ENCODE data around the gene ETS2.
A peak's percentile ranks its signal among the peaks of the same experiment; 100 is the strongest.

Gene ETS2

DNA sequence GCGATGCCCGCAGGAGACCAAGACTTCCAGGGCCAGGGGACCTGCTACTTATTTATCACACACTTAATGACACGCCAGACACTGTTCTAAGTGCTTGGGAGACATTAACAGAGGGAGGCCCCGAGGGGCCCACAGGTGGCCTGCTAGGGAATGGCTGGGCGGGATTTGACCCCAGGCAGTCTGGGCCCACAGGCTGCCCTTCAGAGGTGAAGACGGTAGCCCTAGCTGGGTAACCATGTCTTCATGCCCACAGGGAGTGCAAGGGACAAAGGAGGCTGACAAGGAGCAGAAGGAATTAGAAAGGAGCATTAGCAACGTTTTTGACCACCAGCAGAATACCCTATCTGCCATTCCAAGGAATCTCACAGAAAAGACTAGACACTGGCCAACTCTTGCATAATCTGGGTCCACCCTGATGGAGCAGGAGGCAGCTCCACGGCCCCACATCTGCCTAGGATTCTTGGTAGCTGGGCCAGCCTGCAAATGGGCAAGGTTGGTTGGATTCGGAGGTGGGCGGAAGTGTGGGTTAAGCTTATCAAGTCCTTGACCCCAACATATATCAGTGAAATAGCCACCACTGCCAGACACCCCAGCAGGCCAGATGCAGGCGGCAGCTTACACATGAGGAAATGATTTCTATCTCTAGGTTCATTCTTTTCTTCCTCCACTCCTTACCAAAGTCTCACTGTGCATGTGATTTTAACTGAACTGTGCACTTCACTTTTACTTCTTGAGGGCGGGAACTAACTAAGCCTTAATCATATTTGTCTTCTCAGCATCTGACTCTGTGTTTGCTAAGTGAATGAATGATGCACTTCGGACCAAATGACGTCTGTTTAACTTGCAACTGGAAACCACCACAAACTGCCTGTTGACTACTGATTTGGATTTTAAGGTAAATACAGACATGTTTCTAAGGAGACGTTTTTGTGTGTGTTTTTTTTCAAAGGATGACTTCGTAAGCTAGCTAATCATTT is 3.4 kb upstream of the ETS2 start:
- no peak for DNase-seq

DNA sequence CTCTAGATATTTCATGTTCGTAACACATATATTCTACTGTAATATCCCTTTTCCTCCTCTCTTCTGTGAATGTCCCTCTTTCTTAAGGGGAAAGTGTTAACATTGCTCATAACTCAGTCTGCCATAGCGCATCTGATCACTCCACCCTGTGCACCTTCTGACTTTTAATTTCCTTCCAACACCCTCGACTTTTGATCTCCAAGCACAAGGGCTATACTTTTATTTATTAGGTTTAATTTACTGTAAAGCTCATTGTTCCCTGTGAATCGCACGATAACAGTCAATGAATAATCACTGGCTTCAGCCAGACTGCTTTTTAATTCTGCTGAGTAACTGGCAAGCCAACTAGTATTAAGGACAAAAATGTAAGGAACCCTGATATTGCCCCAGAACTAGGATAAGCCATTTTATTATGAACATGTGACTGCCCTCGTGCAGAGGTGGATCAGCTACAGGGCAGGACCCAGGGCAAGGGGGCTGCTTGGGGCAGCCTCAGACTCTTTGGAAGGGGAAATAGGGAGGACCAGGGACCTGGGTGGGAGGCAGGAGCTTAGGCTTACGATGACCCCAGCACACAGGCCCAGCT is 2.6 kb upstream of the ETS2 start:
- DNase-seq, result no peak

GRCh38 chr21:38804030-38804788 is 1.5 kb upstream of the ETS2 start:
- no peak for DNase-seq

- DNase-seq, result peak; percentile 82
Observed at GRCh38 chr21:38804789-38805327, 871 bp upstream of the ETS2 start.

DNA sequence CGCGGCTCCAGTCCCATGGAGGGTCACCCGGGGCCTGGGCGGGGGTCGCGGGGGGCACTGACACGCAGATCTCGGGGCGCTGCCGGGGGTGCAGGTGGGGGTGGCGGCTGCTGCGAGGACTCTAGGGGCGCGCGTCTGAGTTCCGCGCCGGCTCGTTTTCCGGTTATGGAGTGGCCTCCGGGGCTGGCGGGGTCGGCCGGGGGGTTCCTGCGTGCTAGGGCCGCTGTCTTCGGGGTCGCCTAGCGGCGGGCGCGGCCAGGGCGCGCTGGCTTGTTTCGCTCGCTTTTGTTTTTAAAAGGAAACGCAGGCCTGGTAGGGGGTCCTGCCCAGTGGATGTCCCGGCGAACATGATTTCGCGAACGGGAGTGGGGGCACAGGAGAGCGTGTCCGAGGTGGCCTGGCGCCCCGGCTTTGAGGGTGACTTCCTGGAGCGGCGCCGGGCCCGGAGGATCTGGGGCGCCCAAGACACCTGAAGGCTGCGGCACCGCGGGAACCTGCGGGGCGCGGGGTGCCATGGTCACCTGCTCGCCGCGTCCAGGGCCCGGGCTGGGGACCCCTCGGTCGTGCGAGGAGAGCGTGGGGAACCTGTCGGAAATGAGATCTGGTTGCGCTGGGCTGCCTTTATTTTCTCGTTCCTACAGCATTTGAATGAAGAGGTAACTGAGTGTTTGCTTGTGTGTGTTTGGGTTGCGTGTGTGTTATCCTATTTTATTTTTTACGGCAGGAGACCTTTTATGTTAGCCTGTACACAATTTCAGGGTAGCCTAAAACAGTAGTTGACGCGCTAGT is 618 bp downstream of the ETS2 start:
- DNase-seq, result no peak

DNA sequence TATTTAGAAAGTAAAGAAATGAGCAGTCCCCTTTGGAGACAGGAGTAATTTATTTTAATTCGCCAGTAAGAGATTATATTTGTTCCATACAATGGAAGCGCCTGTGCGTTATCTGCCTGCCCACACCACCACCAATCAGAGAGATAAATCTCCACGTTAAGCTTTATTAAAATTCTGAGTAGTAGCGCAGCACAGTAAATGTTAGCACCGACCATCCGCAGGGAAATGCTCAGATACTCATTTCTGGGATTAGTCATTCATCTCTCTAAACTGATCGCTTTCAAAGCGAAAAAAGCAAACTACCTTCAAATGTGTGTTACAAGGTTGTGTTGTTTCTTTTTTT is 1.2 kb downstream of the ETS2 start:
- DNase-seq, result no peak

- DNase-seq, result no peak
Observed at GRCh38 chr21:38807441-38807871, 1.7 kb downstream of the ETS2 start.

GRCh38 chr21:38807986-38808385 is 2.3 kb downstream of the ETS2 start:
- no peak for DNase-seq

- no peak for DNase-seq
Observed at GRCh38 chr21:38809198-38809878, 3.6 kb downstream of the ETS2 start.

GRCh38 chr21:38810034-38810825 is 4.5 kb downstream of the ETS2 start:
- no peak for DNase-seq

GRCh38 chr21:38810826-38811164 is 5.1 kb downstream of the ETS2 start:
- DNase-seq, result no peak

DNA sequence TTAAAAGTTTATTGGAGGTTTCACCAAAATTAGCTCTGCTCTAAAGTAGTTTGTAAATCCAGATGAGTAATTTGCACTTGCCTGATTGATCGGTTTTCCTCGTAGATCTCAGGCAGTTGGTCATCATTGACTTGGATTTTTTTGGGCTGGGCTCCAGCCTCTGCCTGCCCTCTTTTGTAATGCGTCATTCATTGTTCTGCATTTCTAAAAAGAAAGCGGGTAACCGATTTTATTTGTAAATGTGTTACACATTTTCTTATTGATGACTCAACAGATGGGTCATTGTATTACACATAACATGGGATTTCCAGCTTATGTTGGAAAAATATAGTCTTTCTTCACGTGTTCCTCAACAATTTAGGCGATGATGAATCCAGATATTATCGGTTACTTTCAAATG is 5.5 kb downstream of the ETS2 start:
- DNase-seq, result no peak

DNA sequence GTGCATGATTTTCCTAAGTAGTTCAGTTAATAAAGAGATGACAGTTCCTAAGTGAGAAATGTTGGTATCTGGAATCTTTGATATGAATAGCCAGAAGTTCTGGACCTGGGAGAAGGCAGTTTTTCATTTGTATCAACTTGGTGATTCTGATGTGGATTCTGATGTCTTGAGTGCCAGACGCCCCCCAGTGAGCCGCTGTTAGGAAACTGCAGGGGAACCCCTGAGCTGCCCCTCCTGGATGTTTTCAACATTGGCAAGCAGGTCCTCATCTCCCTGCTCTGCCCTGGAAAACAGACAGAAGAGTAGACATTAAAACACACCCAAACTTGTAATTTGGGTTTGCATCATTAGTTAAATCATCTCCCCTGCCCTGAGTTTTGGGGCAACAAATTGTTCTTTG is 7.4 kb downstream of the ETS2 start:
- no peak for DNase-seq

- no peak for DNase-seq
Observed at GRCh38 chr21:38813547-38813946, 7.8 kb downstream of the ETS2 start.

DNA sequence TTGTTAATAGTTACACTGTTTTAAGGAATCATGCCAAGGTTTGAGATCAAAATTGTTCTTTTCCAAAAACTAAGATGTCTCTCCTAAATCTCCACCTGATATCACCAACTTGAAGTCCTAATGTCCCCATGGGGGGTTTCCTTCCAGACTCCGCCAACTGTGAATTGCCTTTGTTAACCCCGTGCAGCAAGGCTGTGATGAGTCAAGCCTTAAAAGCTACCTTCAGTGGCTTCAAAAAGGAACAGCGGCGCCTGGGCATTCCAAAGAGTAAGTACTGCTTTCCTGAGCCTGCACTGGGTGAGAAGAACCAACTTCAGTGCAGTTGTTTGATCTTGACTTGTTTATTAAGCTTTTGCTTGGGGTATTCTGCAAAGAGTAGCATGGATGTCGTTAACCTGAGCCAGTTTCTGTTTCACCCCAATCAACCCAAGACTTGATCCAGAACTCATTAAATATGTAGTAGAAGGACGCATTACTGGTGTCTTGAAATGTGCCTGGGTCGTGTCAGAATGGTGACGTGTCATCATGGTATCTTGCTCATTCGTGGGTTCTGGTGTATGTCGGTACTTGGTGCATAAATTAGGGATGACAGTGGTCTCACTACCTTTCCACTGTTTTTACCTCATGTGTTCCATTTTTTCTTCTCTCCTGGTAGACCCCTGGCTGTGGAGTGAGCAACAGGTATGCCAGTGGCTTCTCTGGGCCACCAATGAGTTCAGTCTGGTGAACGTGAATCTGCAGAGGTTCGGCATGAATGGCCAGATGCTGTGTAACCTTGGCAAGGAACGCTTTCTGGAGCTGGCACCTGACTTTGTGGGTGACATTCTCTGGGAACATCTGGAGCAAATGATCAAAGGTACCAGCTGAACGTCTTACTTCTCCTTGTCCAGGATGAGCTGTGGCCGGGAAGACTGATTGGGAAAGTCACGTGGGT is 8.7 kb downstream of the ETS2 start:
- no peak for DNase-seq

GRCh38 chr21:38815060-38815405 is 9.3 kb downstream of the ETS2 start:
- DNase-seq, result no peak

GRCh38 chr21:38816400-38816977 is 10.8 kb downstream of the ETS2 start:
- no peak for DNase-seq

- peak; percentile 51 for DNase-seq
Observed at GRCh38 chr21:38817371-38818324, 11.9 kb downstream of the ETS2 start.

GRCh38 chr21:38818325-38818723 is 12.6 kb downstream of the ETS2 start:
- no peak for DNase-seq

Data from NCI-H226 (cell line).